A549 treated with DMSO at 1 μM for 4 hours (cell line): ENCODE results near the gene SELENOO. TPM values are rescaled to one million over a fixed set of nuclear protein-coding genes. Genes with fewer than 3 reads are reported as not detected.

Experiments
- total RNA-seq: library from RNA; stranded (reverse); fragments of 200-300 nt; extraction: Qiagen RNA extraction; gene quantifications from 5 replicates; pipeline ENCODE4 v1.2.3, GENCODE V29; 2022; ENCODE audit warnings: low read depth

SELENOO gene
- total RNA-seq, result 13.4 to 19.2 TPM (median 17.3 TPM) in 5 replicates

GRCh38 chr22:50200461-50201190, at the start of gene SELENOO:
Gene SELENOO, plus strand, starts transcription at chr22:50201011. Its CDS starts 26 bp downstream, at chr22:50201037.

GRCh38 chr22:50170453-50171318, 30.1 kb upstream of the SELENOO start, which contains the start of gene PANX2:
Gene PANX2, plus strand, starts transcription at chr22:50170731. Its CDS starts 0 bp downstream, at chr22:50170731.

GRCh38 chr22:50185375-50186087, 15.3 kb upstream of the SELENOO start, which contains the start of gene TRABD:
Gene TRABD, plus strand, starts transcription at chr22:50185913. Its CDS starts 7,148 bp downstream, at chr22:50193061.

GRCh38 chr22:50244420-50245213, 43.8 kb downstream of the SELENOO start, which contains the start of gene TUBGCP6:
Gene TUBGCP6, minus strand, starts transcription at chr22:50245023. Its CDS starts 564 bp downstream, at chr22:50244459.

GRCh38 chr22:50250555-50251476, 50.0 kb downstream of the SELENOO start, which contains the start of gene HDAC10:
Gene HDAC10, minus strand, starts transcription at chr22:50251265. Its CDS starts 233 bp downstream, at chr22:50251032.

GRCh38 chr22:50261615-50262459, 61.0 kb downstream of the SELENOO start, which contains the start of gene MAPK12:
Gene MAPK12, minus strand, starts transcription at chr22:50261683. Its CDS starts 174 bp downstream, at chr22:50261509.

Other genes starting within 250 kb of the SELENOO start
- gene PIM3, start 240.2 kb upstream of the SELENOO start, total RNA-seq, result 25.4 to 36.8 TPM (median 29.6 TPM) in 5 replicates
- gene IL17REL, start 188.2 kb upstream of the SELENOO start, total RNA-seq, result 0.03 to 0.04 TPM (median 0.03 TPM) in 3 of 5 replicates, not detected in the others
- gene TTLL8, start 142.7 kb upstream of the SELENOO start, total RNA-seq, result not detected in 5 replicates
- 0.03 to 0.09 TPM (median 0.04 TPM) in 3 of 5 replicates, not detected in the others for gene MLC1, start 115.6 kb upstream of the SELENOO start, total RNA-seq
- not detected in 5 replicates for gene MOV10L1, start 111.0 kb upstream of the SELENOO start, total RNA-seq
- gene PANX2, start 30.3 kb upstream of the SELENOO start, total RNA-seq, result 5.8 to 7.5 TPM (median 6.3 TPM) in 5 replicates
- 23.1 to 37.1 TPM (median 32.9 TPM) in 5 replicates for gene TRABD, start 15.1 kb upstream of the SELENOO start, total RNA-seq
- gene TUBGCP6, start 44.0 kb downstream of the SELENOO start, total RNA-seq, result 5.8 to 11.4 TPM (median 11.1 TPM) in 5 replicates
- 8.7 to 14.6 TPM (median 11.5 TPM) in 5 replicates for gene HDAC10, start 50.3 kb downstream of the SELENOO start, total RNA-seq
- 18.6 to 25.1 TPM (median 24.1 TPM) in 5 replicates for gene MAPK12, start 60.7 kb downstream of the SELENOO start, total RNA-seq
- gene MAPK11, start 69.4 kb downstream of the SELENOO start, total RNA-seq, result 4.8 to 7.2 TPM (median 6.6 TPM) in 5 replicates
- 94.9 to 120 TPM (median 119 TPM) in 5 replicates for gene PLXNB2, start 106.6 kb downstream of the SELENOO start, total RNA-seq
- gene DENND6B, start 126.0 kb downstream of the SELENOO start, total RNA-seq, result 1.9 to 3.2 TPM (median 3.0 TPM) in 5 replicates
- gene PPP6R2, start 142.3 kb downstream of the SELENOO start, total RNA-seq, result 10.0 to 15.2 TPM (median 12.7 TPM) in 5 replicates